DMS 273 (cell line): Measurements from ENCODE around the gene HSPBAP1.

Source experiments
- DNase-seq: peaks from one replicate; lab custom pipeline; 2025; ENCODE audit not compliant: unreplicated experiment; lab: John Stamatoyannopoulos, UW

Gene HSPBAP1, protein sequence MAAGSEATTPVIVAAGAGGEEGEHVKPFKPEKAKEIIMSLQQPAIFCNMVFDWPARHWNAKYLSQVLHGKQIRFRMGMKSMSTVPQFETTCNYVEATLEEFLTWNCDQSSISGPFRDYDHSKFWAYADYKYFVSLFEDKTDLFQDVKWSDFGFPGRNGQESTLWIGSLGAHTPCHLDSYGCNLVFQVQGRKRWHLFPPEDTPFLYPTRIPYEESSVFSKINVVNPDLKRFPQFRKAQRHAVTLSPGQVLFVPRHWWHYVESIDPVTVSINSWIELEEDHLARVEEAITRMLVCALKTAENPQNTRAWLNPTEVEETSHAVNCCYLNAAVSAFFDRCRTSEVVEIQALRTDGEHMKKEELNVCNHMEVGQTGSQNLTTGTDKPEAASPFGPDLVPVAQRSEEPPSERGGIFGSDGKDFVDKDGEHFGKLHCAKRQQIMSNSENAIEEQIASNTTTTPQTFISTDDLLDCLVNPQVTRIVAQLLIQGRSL

DNA sequence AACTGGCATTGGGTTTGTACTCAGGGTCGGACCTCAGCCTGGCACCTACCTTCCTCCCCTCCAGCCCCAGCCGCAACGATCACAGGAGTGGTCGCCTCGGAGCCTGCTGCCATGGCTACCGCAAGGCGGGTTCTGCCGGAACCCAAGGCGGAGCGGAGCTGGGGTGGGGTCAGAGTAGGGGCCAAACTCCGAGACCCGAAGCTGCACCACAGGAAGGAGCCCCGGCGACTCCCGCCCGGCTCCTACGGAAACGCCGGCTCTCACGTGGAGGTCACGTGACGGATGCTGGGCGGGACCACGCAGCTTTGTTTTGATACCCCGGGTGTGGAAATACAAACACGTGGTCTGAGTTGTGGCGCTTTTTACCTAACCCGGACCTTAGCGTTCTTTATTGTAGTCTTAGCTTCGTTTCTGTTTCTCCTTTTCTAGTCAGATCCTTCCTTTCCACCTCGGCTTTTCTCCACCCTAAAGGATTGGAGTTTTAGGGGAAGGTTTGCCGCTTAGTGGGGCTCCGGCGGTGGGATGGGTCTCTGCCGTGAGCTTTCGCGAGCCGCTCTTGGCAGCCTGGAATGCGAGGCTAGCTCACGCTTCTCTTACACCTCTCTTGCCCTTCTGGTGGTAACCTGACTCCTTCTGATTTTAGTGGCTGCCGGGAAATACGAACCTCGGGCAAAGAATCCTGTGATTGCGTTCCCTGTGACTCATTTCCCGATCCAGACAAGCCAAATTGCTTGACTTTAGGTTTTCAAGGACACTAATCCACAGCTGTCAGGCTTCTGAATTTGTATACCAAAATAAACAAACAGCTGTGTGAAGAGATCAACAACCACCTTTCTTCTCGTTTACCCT lies at the start of gene HSPBAP1:
TSS of gene HSPBAP1 (minus strand) at position 264 of the 849 bp plus-strand sequence. CDS start at position 113, 151 bp downstream.
- DNase-seq = no peak

DNA sequence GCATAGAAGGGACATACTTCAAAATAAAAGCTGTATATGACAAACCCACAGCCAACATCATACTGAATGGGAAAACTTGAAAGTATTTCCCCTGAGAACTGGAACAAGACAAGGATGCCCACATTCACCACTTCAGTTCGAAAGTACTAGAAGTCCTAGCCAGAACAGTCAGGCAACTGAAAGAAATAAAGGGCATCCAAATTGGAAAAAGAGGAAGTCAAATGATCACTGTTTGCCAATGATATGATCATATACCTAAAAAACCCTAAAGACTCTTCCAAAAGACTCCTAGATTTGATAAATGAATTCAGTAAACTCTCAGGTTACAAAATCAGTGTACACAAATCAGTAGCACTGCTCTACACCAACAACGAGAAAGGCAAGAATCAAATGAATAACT lies 42.0 kb upstream of the HSPBAP1 start:
- DNase-seq = no peak

DNA sequence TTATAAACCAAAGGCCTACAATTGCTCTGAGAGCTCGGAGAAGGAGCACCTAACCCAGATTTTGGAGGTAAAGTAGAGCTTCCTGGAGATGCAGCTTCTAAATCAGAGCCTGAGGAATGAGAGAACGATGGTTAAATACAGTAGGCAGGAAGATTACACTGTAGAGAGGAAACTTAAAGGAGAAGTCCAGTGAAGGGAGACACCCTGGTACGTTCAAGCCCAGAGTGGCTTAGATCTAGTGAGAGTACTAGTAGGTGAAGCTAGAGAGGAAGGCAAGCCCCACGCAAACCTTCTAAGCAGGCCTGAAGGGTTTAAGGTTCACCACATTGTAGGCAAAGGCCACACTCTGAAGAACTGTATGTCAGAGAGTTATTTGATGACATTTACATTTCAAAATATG lies 34.6 kb upstream of the HSPBAP1 start:
- DNase-seq = no peak

DNA sequence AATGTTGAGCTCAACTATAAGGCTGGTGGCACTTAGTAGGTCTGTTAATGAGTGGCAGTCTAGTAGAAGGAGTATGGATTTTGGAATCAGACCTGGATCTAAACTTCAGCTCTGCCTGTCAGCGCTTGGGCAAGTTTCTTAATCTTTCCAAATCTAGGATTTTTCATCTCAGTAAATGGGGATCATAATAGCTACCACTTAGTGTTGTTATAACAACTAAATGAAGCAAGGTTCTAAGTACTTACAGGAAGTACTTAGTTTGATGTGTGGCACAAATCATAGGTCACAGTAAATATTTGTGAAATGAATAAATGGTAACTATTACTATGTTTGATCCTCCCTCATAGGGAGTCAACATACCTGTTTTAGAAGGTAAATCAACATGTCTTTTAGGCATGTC lies 32.6 kb upstream of the HSPBAP1 start:
- DNase-seq = no peak

DNA sequence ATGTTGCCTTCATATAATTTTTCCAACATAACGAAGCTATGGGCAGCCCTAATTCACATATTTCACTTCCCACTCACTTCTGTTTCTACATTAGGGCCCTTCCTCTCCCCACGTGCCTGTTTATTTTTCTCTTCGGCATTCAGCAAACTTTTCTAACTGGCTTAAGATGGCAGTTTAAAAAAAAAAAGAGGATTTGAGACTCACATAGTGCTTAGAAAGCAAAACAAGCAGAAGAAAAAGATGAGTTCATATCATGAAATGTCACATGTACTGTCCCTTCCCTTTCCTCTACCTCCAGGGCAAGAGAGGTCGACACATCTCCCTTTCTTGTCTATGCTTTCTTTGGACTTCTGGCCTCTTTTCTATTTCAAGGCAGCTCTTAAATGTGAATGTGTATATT lies 31.8 kb upstream of the HSPBAP1 start:
- no peak for DNase-seq

DNA sequence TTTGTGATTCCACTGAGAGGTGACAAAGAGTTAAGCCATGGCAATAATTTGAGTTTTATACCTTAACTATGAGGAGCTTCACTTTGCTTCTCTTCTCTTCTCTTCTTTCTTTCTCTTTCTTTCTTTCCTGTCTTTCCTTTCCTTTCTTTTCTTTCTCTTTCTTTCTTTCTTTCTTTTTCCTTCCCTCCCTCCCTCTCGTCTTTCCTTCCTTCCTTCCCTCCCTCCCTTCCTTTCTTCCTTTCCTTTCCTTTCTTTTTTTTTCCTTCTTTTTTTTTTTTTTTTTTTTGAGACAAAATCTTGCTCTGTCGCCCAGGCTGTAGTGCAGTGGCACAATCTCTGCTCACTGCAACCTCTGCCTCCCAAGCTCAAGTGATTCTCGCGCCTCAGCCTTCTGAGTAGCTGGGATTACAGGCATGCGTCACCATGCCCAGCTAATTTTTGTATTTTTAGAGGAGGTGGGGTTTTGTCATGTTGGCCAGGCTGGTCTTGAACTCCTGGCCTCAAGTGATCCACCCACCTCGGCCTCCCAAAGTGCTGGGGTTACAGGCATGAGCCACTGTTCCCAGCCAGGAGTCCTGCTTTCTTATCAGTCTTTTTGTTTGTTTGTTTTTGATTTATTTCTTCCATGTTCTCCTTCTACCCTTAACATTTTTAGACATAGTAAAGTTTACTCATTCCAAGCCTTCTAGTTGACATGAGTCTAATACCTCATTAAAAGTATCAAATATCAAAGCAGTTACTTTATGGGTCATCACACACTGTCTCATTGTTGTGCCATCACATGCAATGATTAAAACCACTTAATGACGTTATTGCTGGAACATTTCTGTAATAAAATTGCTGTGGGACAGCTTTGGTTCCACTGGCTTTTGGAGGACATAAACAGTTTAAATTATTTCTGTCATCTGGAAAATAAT lies 31.1 kb upstream of the HSPBAP1 start:
- DNase-seq = no peak

DNA sequence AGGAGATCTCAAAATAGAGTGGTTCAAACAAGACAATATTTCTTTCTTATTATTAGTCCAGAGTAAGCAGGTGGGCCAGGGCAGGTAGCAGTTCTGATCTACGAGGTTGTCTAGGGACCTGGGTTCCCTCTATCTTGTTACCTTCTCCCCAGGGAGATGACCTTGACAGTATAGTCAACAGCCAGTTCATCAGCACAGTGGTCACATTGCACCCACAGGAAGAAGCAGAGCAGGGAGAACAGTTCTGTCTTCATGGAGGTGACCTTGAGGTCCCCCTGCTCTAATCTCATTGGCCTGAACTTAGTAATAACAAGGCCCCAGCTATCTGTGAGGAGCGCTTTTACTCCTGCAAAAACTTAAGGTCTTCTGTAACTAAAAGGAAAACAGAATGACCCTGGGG lies 23.0 kb upstream of the HSPBAP1 start:
- DNase-seq = no peak

DNA sequence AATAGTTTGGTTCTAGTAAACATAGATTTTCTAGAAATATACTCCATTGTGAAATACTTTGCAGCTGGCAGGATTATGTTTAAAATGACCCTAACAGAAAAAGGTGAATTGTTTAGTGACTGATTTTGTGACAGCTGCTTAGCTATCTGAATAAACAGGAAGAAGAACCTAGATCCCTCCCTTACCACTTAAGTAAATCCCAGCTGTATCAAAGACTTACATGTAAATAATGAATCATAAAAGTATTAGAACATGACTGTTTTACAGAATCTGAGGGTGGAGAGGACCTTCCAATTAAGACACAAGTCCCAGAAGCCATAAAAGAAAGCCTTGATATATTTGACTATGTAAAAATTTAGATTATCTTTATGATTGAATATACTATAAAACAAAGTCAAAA lies 17.1 kb upstream of the HSPBAP1 start:
- no peak for DNase-seq

DNA sequence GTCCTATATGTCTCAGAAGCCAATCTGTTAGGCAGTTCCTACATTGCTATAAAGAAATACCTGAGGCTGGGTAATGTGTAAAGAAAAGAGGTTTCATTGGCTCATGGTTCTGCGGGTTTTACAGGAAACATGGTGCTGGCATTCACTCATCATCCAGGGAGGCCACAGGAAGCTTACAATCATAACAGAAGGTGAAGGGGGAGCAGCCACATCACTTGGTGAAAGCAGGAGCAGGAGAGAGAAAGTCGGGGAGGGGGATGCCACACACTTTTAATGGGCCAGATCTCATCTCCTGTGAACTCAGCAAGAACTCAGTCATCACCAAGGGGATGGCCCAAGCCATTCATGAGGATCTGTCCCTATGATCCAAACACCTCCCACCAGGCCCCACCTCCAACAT lies 10.3 kb upstream of the HSPBAP1 start:
- no peak for DNase-seq

DNA sequence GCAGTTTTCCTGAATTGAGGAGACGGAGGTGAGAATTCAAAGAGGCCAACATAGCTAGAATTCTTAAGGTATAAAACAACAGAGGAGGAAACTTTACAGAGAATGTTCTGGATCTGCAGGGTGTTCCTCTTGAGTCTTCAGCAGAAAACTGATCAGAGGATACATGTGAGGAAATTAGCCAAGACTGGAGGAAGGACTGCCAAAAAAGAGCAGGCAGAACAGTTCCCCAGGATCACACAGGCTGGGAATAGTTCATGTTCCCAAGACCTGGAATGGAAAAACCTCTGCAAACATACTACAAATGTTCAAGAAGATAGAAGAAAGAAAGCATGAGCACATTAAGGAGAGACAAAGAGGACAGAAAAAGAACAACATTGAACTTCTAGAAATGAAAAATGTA lies 8.7 kb upstream of the HSPBAP1 start:
- DNase-seq = no peak

DNA sequence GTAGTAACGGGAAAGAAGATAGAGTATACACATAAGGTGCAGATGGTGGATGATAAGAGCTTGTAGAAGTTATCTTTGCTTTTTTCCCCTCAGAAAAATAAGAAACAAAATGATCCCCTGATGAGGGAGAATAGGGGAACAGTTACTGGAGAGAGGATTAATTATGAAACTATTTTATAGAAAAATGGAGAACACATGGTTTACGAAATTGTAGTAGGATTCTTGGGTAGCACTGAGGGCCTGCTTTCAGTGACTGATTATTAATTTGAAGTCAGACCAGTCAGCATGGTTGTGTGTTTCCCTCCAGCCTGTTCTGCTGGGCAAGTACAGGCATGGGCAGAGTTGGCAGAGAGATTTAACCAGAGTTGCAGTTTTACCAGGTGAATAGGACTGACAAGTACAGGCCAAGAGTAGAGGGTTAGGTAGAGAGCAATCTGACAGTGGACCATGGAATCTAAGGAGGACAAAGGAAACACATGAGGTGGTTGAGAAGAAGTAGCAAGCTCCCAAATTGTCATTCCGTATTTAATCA lies 7.1 kb upstream of the HSPBAP1 start:
- peak; percentile 33 for DNase-seq

DNA sequence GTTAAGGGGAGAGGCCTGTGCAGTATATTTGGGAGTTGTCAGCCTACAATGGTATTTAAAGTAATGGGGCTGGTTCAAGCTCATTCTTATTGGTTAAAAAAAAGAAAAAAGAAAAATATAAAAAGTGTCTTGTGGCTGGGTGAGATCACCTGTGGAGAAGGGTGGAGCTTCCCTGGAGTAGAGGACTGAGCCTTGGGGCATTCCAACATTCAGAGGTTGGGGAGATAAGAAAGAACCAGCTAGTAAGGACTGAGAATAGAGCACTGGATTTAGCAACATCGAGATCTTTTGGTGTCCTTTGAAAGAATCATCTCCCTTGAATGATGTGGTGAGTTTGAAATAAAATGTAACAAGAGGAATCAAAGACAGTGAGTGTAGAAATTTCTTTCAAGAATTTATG lies 6.4 kb upstream of the HSPBAP1 start:
- DNase-seq = no peak

DNA sequence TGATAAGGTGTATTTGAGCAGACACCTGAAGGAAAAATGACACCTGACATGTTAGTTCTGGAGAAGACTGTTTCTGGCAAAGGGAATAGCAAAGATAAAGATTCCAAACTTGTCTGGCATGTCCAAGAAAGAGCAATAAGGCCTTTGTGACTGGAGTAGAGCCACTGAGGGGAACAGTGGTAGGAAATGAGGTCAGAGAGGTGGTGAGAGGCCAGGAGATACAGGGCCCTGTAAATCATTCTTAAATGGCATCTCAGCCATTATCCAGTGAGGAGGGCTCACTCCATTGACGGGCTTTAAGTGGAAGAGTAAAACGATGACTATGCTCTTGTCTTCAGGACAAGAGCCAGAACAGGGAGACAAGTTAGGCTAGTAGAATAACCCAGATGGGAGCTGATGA lies 5.7 kb upstream of the HSPBAP1 start:
- DNase-seq = no peak

DNA sequence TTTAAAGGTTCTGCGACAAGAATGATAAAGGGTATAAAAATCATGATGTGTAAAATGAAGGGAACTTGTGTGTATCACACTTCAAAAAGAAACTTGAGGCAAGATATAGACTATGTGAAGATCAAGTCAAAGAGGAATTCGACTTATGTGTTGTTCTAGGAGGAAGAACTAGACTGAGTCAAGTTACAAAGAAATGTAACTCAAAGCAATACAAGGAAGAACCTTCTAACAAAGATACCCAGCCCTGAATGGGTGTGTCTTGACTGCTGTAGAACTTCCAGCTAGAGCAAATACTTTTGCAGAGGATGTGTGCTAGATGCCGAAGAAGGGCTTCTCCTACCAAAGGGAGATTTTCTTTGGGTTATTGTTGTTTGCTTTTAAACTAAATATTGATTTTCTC lies 3.7 kb upstream of the HSPBAP1 start:
- no peak for DNase-seq

DNA sequence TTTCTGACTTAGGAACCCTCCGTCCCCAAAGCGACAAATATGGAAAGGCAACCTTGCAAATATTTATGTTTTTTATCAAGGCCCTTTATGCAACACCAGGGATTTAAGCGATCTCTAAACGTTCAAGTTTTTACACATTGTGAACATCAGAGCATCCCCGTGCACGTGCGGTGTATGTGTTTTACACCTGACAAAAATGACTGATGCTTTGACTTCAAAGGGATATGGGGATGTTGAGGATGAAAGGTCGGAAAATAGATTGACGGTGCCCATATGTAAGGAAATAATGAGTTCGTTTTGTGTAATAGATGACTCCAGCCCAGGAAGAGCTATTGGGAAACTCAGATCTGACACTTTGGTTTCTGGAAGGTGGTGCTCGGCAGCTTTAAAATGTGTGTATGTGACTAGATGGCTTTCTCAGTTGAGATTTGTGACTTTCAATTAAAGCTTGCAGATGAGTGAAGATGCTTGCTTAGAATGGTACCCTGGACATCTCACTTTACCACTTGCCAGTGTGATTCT lies 2.1 kb upstream of the HSPBAP1 start:
- DNase-seq = no peak

DNA sequence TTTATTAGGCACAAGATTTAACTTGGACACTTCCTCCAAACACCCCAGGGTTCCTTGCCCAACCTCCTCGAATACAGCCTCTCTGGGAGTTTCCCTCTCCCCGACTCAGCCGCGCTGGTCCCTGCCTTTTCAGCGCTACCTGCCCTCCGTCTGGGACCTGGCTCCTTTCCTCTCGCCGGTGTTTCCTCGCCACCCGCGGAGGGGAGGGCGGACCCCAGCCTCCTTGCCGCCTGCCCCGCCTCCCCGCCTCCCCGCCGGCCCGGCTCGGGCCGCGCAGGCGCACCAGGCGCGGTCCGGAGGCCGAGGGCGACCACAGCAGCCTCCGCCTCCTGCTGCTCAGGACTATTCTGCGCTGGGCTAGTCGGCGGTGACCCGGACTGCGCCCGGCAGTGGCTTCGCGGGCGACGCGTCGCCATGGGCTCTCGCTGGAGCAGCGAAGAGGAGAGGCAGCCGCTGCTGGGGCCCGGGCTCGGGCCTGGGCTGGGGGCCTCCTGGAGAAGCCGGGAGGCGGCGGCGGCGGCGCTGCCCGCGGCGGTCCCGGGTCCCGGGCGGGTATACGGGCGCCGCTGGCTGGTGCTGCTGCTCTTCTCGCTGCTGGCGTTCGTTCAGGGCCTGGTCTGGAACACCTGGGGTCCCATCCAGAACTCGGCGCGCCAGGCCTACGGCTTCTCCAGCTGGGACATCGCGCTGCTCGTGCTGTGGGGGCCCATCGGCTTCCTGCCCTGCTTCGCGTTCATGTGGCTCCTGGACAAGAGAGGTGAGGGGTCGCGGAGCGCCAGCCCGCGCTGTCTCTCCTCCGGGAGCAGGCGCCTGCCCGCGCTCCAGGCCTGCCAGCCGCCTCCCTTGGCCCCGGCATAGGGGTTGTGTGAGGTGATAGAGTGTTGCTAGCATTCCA lies 1.4 kb upstream of the HSPBAP1 start, which contains the start of gene SLC49A4:
TSS of gene SLC49A4 (plus strand) at position 291 of the 895 bp plus-strand sequence. CDS start at position 415, 124 bp downstream.
- DNase-seq = no peak

DNA sequence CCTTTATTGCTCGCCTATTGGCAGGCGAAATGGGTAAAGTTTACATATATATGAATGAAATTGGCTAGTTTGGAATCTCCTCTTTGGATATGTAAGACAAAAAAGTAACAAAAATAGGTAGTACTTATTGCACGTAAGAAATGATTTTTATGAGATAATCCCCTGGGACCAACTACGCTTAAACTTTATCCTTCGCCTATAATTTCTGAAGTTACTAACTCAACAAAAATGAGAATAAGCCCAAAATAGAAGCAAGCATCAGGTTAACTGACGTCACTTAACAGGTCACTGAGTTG lies 800 bp upstream of the HSPBAP1 start:
- no peak for DNase-seq

DNA sequence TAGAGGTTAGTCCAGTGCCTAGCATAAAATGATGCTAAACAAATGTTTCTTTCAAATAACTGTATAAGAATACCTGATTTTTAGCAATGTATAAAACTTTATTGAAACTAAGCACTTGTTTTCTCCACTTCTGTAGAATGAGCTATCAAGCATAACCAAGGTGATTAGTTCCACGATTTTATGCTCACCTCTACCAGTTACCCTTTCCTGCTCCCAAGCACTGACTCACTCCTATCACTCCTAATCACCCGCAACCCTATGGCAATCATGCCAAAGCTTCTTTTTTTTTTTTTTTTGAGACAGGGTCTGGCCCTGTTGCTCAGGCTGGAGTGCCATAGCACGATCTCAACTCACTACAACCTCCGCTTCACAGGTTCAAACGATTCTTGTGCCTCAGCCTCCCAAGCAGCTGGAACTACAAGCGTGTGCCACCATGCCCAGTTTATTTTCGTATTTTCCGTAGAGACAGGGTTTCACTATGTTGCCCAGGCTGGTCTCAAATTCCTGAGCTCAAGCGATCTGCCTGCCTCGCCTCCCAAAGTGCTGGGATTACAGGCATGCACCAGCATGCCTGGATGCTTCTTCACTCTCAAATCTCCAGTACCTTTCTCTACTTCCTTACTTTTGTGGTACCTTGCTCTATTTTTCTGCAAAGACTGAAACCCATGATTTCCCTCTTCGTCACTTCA lies 3.9 kb downstream of the HSPBAP1 start:
- no peak for DNase-seq

DNA sequence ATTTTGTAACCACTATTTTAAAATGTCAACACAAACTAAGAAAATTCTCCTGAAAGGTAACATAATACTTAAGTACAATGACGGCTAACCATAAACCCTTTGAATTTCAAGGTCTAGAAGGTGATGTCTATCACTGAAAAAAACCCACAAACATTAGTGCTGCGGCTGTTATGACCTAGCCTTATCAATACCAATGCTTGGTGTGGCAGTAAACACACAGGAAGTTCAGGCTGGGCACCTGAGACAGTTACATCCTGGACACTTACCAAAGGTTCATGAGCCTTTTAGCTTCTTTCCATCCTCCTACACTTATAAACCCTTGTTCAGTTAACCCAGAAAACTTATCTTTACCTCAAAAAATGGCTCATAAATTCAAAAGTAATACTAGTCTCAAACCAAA lies 5.8 kb downstream of the HSPBAP1 start:
- no peak for DNase-seq
